ENCODE measurements around the gene SLC16A3.

DNA sequence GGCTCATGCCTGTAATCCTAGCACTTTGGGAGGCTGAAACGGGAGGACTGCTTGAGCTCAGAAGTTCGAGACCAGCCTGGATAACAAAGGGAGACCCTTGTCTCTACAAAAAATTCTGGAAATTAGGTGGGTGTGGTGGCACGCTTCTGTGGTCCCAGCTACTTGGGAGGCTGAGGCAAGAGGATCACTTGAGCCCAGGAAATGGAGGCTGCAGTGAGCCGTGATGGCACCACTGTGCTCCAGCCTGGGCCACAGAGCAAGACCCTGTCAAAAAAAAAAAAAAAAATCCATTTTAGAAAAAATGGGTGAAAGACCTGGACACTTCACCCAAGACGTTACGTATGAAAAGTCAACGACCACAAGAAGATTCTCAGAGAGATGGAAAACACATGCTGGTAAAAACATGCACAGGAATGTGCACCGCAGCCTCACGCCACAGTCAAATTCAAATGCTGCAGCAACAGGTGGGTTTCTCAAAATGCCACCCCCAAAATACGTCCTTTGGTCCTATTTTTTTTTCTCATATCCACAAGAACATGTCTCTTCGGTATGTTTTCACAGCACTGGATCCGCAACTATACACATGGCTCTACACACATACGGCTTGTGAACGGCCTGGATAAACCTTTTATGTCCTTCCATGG is 27.5 kb downstream of the SLC16A3 start:
- TF ChIP-seq POLR2A (IDR thresholded peaks at IDR 0.05; ENCODE audit: low read depth, low read length) (peak; percentile 32), EZH2 (IDR thresholded peaks at IDR 0.05; ENCODE audit: borderline replicate concordance, low read depth, low read length, severe bottlenecking) (no peak)
- TF ChIP-seq, protein P1, sequence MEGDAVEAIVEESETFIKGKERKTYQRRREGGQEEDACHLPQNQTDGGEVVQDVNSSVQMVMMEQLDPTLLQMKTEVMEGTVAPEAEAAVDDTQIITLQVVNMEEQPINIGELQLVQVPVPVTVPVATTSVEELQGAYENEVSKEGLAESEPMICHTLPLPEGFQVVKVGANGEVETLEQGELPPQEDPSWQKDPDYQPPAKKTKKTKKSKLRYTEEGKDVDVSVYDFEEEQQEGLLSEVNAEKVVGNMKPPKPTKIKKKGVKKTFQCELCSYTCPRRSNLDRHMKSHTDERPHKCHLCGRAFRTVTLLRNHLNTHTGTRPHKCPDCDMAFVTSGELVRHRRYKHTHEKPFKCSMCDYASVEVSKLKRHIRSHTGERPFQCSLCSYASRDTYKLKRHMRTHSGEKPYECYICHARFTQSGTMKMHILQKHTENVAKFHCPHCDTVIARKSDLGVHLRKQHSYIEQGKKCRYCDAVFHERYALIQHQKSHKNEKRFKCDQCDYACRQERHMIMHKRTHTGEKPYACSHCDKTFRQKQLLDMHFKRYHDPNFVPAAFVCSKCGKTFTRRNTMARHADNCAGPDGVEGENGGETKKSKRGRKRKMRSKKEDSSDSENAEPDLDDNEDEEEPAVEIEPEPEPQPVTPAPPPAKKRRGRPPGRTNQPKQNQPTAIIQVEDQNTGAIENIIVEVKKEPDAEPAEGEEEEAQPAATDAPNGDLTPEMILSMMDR (IDR thresholded peaks at IDR 0.05; ENCODE audit: extremely low read depth in 1 of 2, insufficient read depth in 1 of 2, low read depth in 1 of 2, low read length in 2 of 2): no peak
